Astrocyte (in vitro differentiated cells and primary cell): ENCODE results near the gene RTF1. TPM values are rescaled to one million over a fixed set of nuclear protein-coding genes. Genes with fewer than 3 reads are reported as not detected.

Experiments
- DNase-seq: peaks from one replicate; pipeline ENCODE4 v3.0.0-alpha.2; 2010; ENCODE audit warnings: low read depth
- FAIRE-seq: peaks from 2 replicates; lab custom pipeline; 2011; peaks lifted over from hg19 to GRCh38; lab: Jason Lieb, UNC
- H2AFZ ChIP-seq: 2 replicates; pipeline ENCODE4 v1.6.0; 2012; ENCODE audit warnings: low read depth, low read length, inconsistent platforms
- H3K27ac ChIP-seq: 2 replicates; pipeline ENCODE4 v1.5.1; 2011; ENCODE audit warnings: low read depth, low read length, inconsistent platforms
- H3K27me3 ChIP-seq: 2 replicates; pipeline ENCODE4 v1.6.0; 2011; ENCODE audit warnings: low read length, inconsistent platforms; ENCODE audit not compliant: insufficient read depth
- H3K36me3 ChIP-seq: 2 replicates; pipeline ENCODE4 v1.5.1; 2011; ENCODE audit warnings: low read length, inconsistent platforms; ENCODE audit not compliant: insufficient read depth
- H3K4me1 ChIP-seq: 2 replicates; pipeline ENCODE4 v1.5.1; 2011; ENCODE audit warnings: low read length, inconsistent platforms; ENCODE audit not compliant: insufficient read depth
- H3K4me2 ChIP-seq: 2 replicates; pipeline ENCODE4 v1.6.0; 2012; ENCODE audit warnings: low read length, inconsistent platforms
- H3K4me3 ChIP-seq: 2 replicates; pipeline ENCODE4 v1.5.1; 2011; ENCODE audit warnings: low read depth, mild to moderate bottlenecking, low read length, inconsistent platforms; ENCODE audit not compliant: insufficient read depth
- H3K79me2 ChIP-seq: 2 replicates; pipeline ENCODE4 v1.6.0; 2012; ENCODE audit warnings: mild to moderate bottlenecking, low read length, inconsistent platforms; ENCODE audit not compliant: insufficient read depth
- H3K9ac ChIP-seq: 2 replicates; pipeline ENCODE4 v1.6.0; 2012; ENCODE audit warnings: mild to moderate bottlenecking, low read length, inconsistent platforms
- H3K9me3 ChIP-seq: 2 replicates; pipeline ENCODE4 v1.5.1; 2012; ENCODE audit warnings: low read depth, mild to moderate bottlenecking, low read length, inconsistent platforms; ENCODE audit not compliant: insufficient read depth
- H4K20me1 ChIP-seq: 2 replicates; pipeline ENCODE4 v1.6.0; 2012; ENCODE audit warnings: low read length, inconsistent platforms; ENCODE audit not compliant: insufficient read depth
- H3K27ac Mint-ChIP-seq: one replicate; pipeline ENCODE4 v1.8.0; 2021; ENCODE audit warnings: mild to moderate bottlenecking, mixed read lengths; ENCODE audit not compliant: unreplicated experiment
- H3K27me3 Mint-ChIP-seq: one replicate; pipeline ENCODE4 v1.8.0; 2021; ENCODE audit warnings: low read depth, mixed read lengths; ENCODE audit not compliant: unreplicated experiment
- H3K36me3 Mint-ChIP-seq: one replicate; pipeline ENCODE4 v1.8.0; 2021; ENCODE audit warnings: low read depth, mixed read lengths; ENCODE audit not compliant: unreplicated experiment
- H3K4me1 Mint-ChIP-seq: one replicate; pipeline ENCODE4 v1.8.0; 2021; ENCODE audit warnings: low read depth, mixed read lengths; ENCODE audit not compliant: unreplicated experiment
- H3K4me3 Mint-ChIP-seq: one replicate; pipeline ENCODE4 v1.8.0; 2021; ENCODE audit warnings: mild to moderate bottlenecking, moderate library complexity, mixed read lengths; ENCODE audit not compliant: unreplicated experiment
- H3K9me3 Mint-ChIP-seq: one replicate; pipeline ENCODE4 v1.8.0; 2021; ENCODE audit warnings: mild to moderate bottlenecking, mixed read lengths; ENCODE audit not compliant: unreplicated experiment
- CTCF ChIP-seq: IDR thresholded peaks from 2 replicates; pipeline ENCODE4 v1.5.1; 2011; ENCODE audit warnings: low read depth, mild to moderate bottlenecking, inconsistent platforms, low read length, moderate library complexity; ENCODE audit not compliant: insufficient read depth
- EZH2 ChIP-seq: IDR thresholded peaks from 2 replicates; pipeline ENCODE4 v1.6.1; 2012; ENCODE audit warnings: mild to moderate bottlenecking, low read length, inconsistent platforms; ENCODE audit not compliant: insufficient read depth
- total RNA-seq: library from RNA; stranded (reverse); gene quantifications from 2 replicates; pipeline ENCODE4 v1.2.1, GENCODE V29; 2021

RTF1 gene
- total RNA-seq, 1 donor from 2014 or later, result 42.0 TPM

- H3K9ac ChIP-seq, result no peak overlapping the region
- no peaks in the 10 kb centered on the region for H3K79me2 ChIP-seq
- Mint-ChIP-seq H3K36me3 (no peaks in the 10 kb centered on the region), H3K27me3 (peaks cover 84% of the 10 kb centered on the region), H3K4me1 (peaks cover 4% of the 10 kb centered on the region), H3K27ac (no peak overlapping the region), H3K4me3 (no peak overlapping the region), H3K9me3 (no peaks in the 10 kb centered on the region)
- H4K20me1 ChIP-seq, result peaks cover 5% of the 10 kb centered on the region
- no peaks in the 10 kb centered on the region for H3K36me3 ChIP-seq
- H3K4me2 ChIP-seq, result no peak overlapping the region
- peaks cover 18% of the 10 kb centered on the region for H3K4me1 ChIP-seq
- FAIRE-seq (no peak), DNase-seq (no peak)
- H3K4me3 ChIP-seq, result no peak overlapping the region
- H3K27me3 ChIP-seq, result peaks cover 56% of the 10 kb centered on the region
- H2AFZ ChIP-seq, result no peak overlapping the region
- no peaks in the 10 kb centered on the region for H3K9me3 ChIP-seq
- no peak overlapping the region for H3K27ac ChIP-seq
- no peak for TF ChIP-seq EZH2
- TF ChIP-seq CTCF, result no peak
These were observed 88.0 kb downstream of the RTF1 start for GRCh38 chr15:41504751-41505492.

- Histone ChIP-seq H3K9me3 (no peaks in the 10 kb centered on the region), H3K4me1 (peaks cover 17% of the 10 kb centered on the region), H3K79me2 (no peaks in the 10 kb centered on the region), H3K9ac (no peak overlapping the region), H3K36me3 (no peaks in the 10 kb centered on the region), H3K27ac (no peak overlapping the region), H3K4me2 (no peak overlapping the region), H4K20me1 (peaks cover 5% of the 10 kb centered on the region), H3K4me3 (no peak overlapping the region), H2AFZ (no peak overlapping the region), H3K27me3 (peaks cover 55% of the 10 kb centered on the region)
- DNase-seq (no peak), FAIRE-seq (no peak)
- Mint-ChIP-seq H3K36me3 (no peaks in the 10 kb centered on the region), H3K4me1 (peaks cover 4% of the 10 kb centered on the region), H3K27me3 (peaks cover 85% of the 10 kb centered on the region), H3K4me3 (no peak overlapping the region), H3K27ac (no peak overlapping the region), H3K9me3 (no peaks in the 10 kb centered on the region)
- TF ChIP-seq EZH2, result no peak
- TF ChIP-seq CTCF, result no peak
These were observed 88.9 kb downstream of the RTF1 start for GRCh38 chr15:41505776-41506175.

- H3K4me2 ChIP-seq, result no peak overlapping the region
- TF ChIP-seq CTCF (no peak), EZH2 (no peak)
- H3K9me3 ChIP-seq, result no peaks in the 10 kb centered on the region
- no peak overlapping the region for H3K27ac ChIP-seq
- H3K79me2 ChIP-seq, result no peaks in the 10 kb centered on the region
- no peak for DNase-seq
- no peak overlapping the region for H3K4me3 ChIP-seq
- Mint-ChIP-seq H3K4me3 (no peak overlapping the region), H3K4me1 (no peaks in the 10 kb centered on the region), H3K9me3 (no peaks in the 10 kb centered on the region), H3K27me3 (peaks cover 83% of the 10 kb centered on the region), H3K27ac (no peak overlapping the region), H3K36me3 (no peaks in the 10 kb centered on the region)
- no peak overlapping the region for H3K9ac ChIP-seq
- H3K36me3 ChIP-seq, result no peaks in the 10 kb centered on the region
- H3K27me3 ChIP-seq, result peaks cover 48% of the 10 kb centered on the region
- peaks cover 5% of the 10 kb centered on the region for H4K20me1 ChIP-seq
- H2AFZ ChIP-seq, result no peak overlapping the region
- FAIRE-seq, result no peak
- H3K4me1 ChIP-seq, result peaks cover 8% of the 10 kb centered on the region
These were observed 90.0 kb downstream of the RTF1 start for GRCh38 chr15:41506796-41507341.
